GM12872 (cell line): Measurements from ENCODE around the gene ADGRE2.

Source experiments
- TF ChIP-seq, protein P1 (sequence below): IDR thresholded peaks from 3 replicates; pipeline ENCODE4 v1.5.1; 2011; ENCODE audit warnings: low read depth, mild to moderate bottlenecking, low read length, moderate library complexity; ENCODE audit not compliant: insufficient read depth

ADGRE2 gene

DNA sequence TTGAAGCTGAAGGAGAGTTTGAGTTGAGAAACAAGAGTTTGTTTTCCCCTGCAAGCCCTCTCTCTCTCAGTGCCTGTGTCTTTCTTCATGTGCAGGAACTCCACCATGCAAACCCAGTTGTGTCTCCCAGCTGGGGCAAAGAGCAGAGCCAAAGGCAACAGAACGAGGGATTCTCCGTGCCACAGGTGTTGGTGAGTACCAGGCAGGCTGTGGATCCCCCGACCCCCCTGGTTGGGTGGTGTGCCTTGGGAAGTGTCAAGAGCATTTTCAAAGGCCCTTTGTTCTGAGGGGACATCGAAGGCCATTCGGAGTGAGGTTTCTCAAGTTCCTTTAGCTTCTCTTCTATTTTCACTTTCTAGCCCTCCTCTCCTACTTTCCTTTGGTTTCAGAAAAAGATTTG, 82.9 kb downstream of the ADGRE2 start:
- TF ChIP-seq, protein P1, sequence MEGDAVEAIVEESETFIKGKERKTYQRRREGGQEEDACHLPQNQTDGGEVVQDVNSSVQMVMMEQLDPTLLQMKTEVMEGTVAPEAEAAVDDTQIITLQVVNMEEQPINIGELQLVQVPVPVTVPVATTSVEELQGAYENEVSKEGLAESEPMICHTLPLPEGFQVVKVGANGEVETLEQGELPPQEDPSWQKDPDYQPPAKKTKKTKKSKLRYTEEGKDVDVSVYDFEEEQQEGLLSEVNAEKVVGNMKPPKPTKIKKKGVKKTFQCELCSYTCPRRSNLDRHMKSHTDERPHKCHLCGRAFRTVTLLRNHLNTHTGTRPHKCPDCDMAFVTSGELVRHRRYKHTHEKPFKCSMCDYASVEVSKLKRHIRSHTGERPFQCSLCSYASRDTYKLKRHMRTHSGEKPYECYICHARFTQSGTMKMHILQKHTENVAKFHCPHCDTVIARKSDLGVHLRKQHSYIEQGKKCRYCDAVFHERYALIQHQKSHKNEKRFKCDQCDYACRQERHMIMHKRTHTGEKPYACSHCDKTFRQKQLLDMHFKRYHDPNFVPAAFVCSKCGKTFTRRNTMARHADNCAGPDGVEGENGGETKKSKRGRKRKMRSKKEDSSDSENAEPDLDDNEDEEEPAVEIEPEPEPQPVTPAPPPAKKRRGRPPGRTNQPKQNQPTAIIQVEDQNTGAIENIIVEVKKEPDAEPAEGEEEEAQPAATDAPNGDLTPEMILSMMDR, result no peak

DNA sequence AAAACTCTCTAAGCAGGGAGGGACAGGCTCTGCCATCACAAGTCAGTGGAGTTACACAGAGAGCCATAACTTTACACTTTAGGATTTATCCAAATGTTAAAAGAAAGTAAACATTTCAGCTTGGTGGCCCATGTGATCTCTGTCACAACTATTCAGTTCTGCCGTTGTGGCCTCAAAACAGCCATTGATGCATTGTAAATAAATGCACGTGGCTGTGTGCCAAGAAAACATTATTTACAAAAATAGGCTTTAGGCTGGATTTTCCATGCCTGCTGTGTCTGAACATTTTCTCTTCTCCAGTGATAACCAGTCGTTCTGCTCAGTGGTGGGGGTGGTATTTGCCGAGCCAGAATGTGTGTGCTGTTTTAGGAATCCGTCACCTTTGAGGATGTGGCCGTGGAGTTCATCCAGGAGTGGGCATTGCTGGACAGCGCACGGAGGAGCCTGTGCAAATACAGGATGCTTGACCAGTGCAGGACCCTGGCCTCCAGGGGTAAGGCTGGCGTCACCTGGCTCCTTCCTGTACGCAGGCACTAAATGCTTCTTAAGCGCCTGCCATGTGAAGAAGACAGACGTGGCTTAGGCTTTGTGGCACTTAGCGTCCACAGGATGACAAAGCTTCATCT, 83.6 kb downstream of the ADGRE2 start:
- TF ChIP-seq, protein P1, result no peak

DNA sequence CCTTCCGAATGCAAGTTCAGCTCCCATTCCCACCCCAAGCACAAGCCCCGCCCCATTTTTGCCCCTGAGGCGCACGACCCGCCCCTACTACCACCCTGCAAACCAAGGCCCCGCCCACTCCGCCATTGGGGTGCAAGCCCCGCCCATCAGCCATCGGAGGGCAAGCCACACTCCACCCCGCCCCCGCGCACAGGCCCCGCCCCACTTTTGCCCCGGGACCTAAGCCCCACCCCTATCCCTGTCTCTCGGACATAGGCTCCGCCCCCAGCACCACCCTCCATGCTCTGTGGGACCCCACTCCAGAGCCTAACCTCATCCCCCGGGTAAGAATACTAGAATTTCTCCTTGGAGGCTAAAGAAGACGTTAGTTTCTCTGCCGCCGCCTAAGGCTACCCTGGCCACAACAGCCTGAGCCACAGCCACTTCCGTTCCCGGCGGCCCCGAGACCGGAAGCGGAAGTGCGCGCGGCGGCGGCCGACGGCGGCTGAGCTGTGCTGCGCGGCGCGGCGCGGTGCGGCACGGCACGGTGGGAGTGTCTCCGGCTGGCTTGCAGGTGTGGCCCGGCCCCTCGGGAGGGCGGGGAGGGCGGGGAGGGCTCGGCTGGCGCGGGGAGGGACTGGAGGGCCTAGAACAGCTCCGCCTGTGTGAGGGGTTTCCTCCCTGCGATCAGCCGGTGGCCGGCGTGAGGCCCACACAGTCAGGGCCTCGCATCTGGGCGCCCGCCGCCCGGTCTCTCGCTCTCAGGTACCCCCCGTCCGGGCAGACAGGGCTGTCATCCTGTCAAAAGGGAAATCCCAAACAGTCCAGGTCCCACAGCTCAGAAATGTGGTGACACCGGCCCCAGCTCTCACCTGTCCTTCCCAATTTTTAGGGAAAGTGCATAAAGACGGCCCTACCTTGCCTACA, 88.5 kb downstream of the ADGRE2 start, which contains the start of gene ZNF333:
ZNF333 (plus strand) TSS at position 451 of the 906 bp plus-strand sequence. CDS start 3,444 bp downstream, outside the sequence.
- TF ChIP-seq, protein P1, result no peak

DNA sequence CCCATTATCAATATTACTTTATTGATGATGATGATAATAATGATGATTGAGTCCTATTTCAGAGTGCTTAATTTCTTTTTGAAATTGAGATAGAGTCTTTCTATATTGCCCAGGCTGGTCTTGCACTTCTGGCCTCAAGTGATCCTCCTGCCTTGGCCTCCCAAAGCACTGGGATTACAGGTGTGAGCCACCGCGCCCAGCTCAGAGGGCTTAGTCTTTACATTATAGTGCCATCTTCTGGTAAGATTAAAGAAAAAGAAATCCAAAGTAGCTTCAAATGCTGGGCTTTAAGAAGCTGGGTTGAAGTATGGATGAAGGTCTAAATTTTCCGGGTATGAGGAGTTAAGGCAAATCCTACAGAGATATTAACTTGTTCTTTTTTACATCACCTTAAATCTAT, 91.9 kb downstream of the ADGRE2 start:
- TF ChIP-seq, protein P1, result peak; percentile 34; the same call in 2 of the 3 replicates

DNA sequence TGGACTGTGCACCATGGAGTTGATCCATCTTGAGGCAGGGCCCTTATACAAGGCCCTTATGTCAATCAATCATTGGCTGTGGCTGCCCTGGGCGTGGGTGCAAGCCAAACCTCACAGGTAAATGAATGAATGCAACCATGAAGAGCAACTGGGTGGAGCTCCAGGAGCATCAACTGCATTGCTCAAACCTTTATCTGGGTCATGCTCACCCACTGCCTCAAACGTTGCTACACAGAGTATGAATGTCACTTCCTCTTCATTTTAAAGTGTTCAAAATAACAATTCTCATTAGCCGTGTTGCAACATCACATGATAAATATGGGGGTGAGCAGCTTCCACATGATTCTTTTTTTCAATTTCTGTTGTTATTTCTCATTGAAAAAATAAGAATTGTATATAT, 94.9 kb downstream of the ADGRE2 start:
- TF ChIP-seq, protein P1, result no peak
